IPS DF 4.7 (cell line): ENCODE data around the gene SPATA32.
"Not testable (repeated sequence)": the region's sequence is repeated elsewhere in the genome, so short reads cannot be mapped to it uniquely, and the experiment has no call there.

Experiments
- DNase-seq: peaks from one replicate; pipeline ENCODE4 v3.0.0-alpha.2; 2013; ENCODE audit warnings: low spot score; ENCODE audit errors: extremely low read depth

Gene SPATA32, protein sequence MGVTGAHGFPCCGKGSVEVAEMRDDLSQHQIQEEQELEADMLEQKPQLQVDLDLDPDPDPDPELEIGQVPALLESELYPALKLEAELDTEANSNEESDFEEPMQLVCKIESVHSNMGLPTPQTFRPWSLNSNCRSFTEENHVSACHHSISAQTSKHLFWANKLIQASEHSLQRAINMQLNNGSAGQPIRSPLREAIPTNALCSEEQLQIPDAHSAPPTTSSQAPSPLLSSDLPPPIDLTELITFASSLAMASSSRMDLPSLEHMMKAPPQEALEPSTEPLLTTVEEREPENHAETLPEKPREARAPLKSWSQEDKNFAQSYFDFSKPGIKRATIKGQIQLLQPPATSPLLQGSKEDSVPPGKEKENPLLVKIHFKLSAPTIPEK

DNA sequence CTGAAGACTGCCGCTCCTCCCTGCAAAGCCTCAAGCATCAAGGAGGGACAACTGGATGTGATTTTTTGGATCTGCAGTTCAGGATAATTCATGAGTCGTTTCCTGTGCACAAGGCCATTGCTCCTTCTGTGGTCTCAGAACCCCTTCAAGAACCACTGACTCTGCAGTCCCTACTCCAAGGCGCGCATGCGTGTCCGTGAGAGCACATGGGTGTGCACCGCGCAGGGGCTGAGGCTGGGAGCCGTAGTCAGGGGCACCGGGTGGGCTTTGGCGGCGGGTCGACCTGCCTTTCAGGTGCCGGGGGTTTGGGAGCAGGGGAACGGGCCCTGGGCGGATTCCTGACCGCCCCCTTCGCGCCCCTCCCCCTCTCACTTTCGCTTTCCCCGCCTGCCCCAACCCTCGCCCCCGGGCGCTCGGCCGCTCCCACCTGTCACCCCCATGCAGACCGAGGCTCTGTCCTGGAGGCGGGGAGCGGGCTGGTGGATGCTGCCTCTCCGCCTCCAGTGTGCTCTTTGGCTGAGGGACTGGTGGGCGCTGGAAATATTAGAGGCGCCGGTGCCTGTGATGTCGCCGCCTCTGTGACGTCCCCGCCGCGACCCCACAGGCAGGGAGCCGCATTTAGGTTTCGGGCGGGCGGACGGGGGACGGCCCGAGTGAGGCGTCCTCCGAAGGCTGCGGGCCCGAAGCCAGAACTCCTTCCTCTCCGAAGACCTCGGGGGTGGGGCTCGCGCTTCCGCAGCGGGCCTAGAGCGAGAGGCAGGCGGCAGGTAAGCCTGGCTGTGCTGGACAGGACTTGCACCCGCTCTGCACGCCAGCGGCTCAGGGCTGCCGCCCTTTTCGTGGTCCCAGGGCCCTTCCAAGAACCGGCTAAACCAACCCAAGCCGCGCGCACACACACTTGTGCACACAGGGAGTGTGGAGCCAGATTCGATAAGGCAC lies at the start of gene SPATA32:
Gene SPATA32, minus strand, starts transcription at position 518 of the 939 bp plus-strand sequence. Its CDS starts 78 bp downstream, at position 440.
- no peak for DNase-seq

- no peak for DNase-seq
These were observed 49.5 kb upstream of the SPATA32 start for GRCh38 chr17:45311401-45311759.

DNA sequence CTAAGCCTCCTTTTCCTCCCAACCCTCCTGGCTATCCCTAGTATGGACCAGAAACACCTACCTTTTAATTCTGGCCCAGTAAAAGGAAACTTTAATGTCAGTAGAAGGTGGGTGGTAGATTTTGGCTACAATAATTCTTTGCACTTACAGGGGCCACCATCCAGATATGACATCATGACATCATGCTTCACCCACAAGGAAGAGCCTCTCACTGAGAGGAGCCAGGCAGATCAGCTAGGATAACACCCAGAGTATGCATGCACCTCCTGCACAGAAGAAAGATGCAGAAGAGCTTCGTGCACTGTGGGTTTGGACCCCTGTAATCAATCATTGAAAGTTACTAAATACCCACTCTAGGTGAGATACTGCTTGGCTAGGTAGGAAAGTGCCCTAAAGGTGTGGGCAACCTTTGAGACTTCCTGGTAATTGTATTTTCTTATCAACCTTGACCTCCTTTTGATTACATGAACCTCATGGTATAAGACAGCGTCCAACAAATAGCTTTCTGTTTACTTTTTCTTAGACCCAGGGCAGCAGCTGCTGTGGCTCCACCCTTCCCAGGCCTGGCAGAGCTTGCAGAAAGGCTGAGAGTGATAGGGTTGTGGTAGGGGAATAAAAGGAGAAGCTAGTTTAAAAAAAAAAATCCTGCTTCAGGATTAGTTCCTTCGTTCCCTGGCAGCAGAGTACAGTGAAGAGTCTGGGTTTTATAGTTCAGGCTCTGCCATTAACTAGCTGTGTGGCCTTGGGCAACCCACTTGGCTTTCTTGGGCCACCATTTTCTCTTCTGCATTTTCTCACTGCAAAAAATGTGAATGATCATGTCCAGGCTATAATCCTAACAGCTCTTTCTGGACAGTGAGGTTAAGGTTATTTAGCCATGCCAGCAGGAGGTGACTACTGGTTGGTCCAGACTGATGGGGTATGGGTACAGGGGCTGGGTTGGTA lies 48.8 kb upstream of the SPATA32 start:
- DNase-seq = no peak

- no peak for DNase-seq
These were observed 47.5 kb upstream of the SPATA32 start for GRCh38 chr17:45309400-45309799.

- no peak for DNase-seq
These were observed 46.9 kb upstream of the SPATA32 start for GRCh38 chr17:45308840-45309239.

GRCh38 chr17:45308016-45308365 lies 46.1 kb upstream of the SPATA32 start:
- no peak for DNase-seq

DNA sequence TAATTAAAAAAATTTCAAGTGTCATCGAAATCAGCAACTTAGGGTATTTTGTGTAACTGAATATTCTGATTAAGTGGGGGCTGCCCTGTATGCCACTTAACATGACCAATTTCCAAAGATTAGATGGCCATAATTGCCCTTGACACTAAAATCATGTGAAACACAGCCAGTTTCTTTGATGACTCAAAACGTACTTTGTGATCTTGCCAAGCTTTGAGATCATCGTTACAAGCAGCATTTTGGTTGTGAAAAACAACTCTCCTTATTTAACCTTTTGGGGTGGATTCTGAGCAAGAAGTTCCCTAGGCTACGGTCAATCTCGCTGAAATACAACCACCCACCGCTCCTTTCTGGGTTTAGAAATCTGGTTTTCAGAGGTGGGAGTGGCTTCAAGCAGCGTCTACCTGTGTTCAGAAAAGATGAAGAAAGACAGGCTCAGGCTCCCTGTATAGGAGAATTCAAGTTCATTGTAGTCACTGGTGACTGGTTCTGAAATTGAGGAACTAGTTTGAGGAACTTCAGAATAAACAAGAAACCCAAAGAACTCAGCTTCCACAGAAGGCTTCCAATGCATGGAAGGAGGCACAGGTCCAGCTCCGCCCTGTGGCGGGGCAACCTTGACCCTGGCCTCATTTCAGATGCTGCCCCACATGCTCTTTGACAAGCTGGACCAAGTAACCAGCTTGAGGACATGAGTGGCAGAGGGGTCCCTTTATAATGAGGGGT lies 45.6 kb upstream of the SPATA32 start:
- no peak for DNase-seq

- no peak for DNase-seq
These were observed 44.7 kb upstream of the SPATA32 start for GRCh38 chr17:45306623-45307022.

- DNase-seq = no peak
These were observed 44.2 kb upstream of the SPATA32 start for GRCh38 chr17:45306094-45306493.

DNA sequence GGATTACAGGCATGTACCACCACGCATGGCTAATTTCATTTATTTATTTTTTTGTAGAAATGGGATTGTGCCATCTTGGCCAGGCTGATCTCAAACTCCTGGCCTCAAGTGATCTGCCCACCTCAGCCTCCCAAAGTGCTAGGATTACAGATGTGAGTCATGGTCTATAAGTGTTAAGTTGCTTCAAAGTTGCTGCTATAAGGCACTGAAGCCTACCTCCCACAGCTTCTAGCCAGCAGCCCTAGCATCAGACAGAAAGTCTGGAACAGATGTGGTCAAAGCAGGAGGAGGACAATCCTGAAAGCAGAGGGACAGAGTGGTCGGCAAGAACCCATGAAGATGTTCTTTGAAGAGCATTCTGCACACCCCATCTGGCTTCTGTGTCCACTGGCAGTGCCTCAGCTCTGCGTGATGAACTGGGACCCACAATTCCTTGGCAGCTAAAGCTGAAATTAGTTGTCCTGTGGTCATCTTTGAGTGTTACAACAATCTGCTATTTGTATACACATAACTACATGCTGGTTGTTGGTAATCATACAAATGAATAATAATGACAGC lies 43.7 kb upstream of the SPATA32 start:
- no peak for DNase-seq

- no peak for DNase-seq
These were observed 40.8 kb upstream of the SPATA32 start for GRCh38 chr17:45302649-45303173.

GRCh38 chr17:45302220-45302619 lies 40.3 kb upstream of the SPATA32 start:
- DNase-seq = not testable (repeated sequence)

- DNase-seq = no peak
These were observed 39.8 kb upstream of the SPATA32 start for GRCh38 chr17:45301674-45302073.

- no peak for DNase-seq
These were observed 38.3 kb upstream of the SPATA32 start for GRCh38 chr17:45300060-45300751.

DNA sequence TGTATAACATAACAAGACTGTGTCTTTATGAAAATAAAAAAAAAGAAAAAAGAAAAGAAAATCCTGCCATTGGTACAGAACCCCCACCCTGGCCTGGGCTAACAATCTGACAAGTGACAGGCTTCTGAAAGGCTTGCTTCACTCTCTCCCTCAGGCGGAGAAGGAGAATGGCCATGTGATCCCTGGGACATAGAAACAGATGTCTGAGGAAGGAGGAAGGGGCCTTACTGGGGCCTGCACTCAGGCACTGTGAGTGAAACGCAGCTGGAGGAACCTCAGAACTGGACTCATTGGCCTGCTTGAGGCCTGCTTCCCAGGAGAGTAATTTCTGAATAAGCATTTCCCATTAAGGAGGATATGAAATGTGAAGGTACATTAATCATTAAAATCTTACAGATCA lies 37.5 kb upstream of the SPATA32 start:
- DNase-seq = no peak

DNA sequence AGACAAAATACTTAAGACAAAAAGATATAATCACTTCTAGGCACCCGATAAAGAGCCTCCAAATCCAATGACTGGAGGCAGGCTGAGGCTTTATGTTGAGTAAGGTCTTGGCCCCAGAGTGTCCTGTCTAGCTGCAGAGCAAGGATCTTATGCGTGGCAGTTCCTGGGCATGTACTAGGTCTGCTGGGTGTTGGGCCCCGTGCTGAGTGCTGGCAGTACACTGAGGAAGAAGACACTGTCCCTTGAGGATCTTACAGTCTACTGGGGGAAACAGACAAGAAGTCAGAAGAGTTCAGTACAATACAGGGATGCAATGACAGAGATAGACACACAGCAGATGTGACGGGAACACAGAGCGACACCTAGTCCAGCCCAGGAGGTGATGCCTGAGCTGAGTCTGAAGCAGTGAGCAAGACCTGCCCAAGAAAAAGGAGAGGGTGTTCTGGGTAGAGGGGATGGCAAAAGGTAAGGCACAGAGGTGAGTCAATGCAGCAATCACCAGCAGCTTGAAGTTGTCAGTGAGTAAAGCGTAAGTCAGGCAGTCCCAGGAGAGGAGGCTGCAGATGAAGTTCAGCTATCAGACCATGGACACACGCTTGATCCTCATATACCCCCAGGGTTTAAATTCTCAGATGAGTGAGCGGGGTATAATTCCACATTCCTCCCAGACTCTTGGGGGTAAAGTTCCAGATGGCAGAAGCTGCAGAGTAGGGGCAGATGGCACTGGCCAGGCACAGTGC lies 36.8 kb upstream of the SPATA32 start:
- no peak for DNase-seq

- no peak for DNase-seq
These were observed 34.9 kb upstream of the SPATA32 start for GRCh38 chr17:45296833-45297124.

- no peak for DNase-seq
These were observed 34.3 kb upstream of the SPATA32 start for GRCh38 chr17:45296003-45296832.
